Psoas muscle (tissue), 8 donors: ENCODE results near the gene NEBL. TPM values are rescaled to one million over a fixed set of nuclear protein-coding genes. Genes with fewer than 3 reads are reported as not detected.

Experiments
- ATAC-seq, 4 donors: fragments of 200-7000 bp; cut with Tn5 transposase; one replicate each; pipeline ENCODE4 v1.9.1; 2020; ENCODE audit warnings: moderate library complexity in 3 of 4, mild to moderate bottlenecking in 2 of 4
- DNase-seq, 2 donors: peaks; one replicate each; pipeline ENCODE4 v3.0.0-alpha.2; 2020
- H3K27ac ChIP-seq: fragments of 200-600 bp; one replicate; pipeline ENCODE4 v1.8.0; 2022
- H3K27me3 ChIP-seq, 3 donors: fragments of 200-600 bp in 1 of 3; one replicate each; pipeline versions ENCODE4 v1.6.1 to v1.8.0; 2013 to 2022; ENCODE audit warnings: low read length in 2 of 3, mild to moderate bottlenecking in 2 of 3, moderate library complexity in 1 of 3; ENCODE audit not compliant: insufficient read depth in 3 of 3
- H3K36me3 ChIP-seq, 2 donors: fragments of 200-600 bp in 1 of 2; one replicate each; pipeline versions ENCODE4 v1.6.1 to v1.8.0; 2013 to 2022; ENCODE audit warnings: low read depth in 1 of 2, mild to moderate bottlenecking in 1 of 2, moderate library complexity in 1 of 2; ENCODE audit not compliant: insufficient read depth in 1 of 2
- H3K4me1 ChIP-seq: fragments of 200-600 bp; one replicate; pipeline ENCODE4 v1.8.0; 2022
- H3K4me3 ChIP-seq: fragments of 200-600 bp; one replicate; pipeline ENCODE4 v1.8.0; 2022; ENCODE audit warnings: mild to moderate bottlenecking
- H3K9me3 ChIP-seq: fragments of 200-600 bp; one replicate; pipeline ENCODE4 v1.8.0; 2022
- WGBS, 3 donors: extraction: QIAGEN DNeasy Blood & Tissue Kit; methylation state at CpG; one replicate each; pipeline versions ENCODE4 v1.1.6 to v1.1.7; 2013; 5-methylcytosine and 5-hydroxymethylcytosine counted together
- intact Hi-C, 2 donors: fragments of 100-400 bp; cut with DNase I; formaldehyde crosslinking; loops; one replicate each; pipeline versions ENCODE4 v1.11.0 to v1.14.2; 2022
- polyA plus RNA-seq, 3 donors: library from polyadenylated mRNA; stranded (reverse); fragments of 200-250 nt; gene quantifications; one replicate each; pipeline ENCODE4 v1.2.3, GENCODE V29; 2013
- total RNA-seq, 4 donors: library from RNA; stranded (reverse); fragmentation: NEBNext Ultra II Directional in 2 of 4; extraction: Animal tissue kit (Norgen Biotek cat#: 25700) in 2 of 4; gene quantifications; one replicate each; pipeline versions ENCODE4 v1.2.1 to v1.2.4, GENCODE V29; 2021 to 2023
- TF ChIP-seq, protein P1 (sequence below): fragments of 200-600 bp; IDR thresholded peaks from one replicate; pipeline ENCODE4 v1.8.0; 2022; ENCODE audit warnings: antibody characterized with exemption
- donor health status: healthy with polysubstance abuse.
- donor health status: DM: no; HTN: no; CAD: no; lungs with moderate emphysema.
- donor health status: Bipolar disorder and iron deficiency.
- donor health status: healthy.
- donor health status: DM: yes; HTN: yes; CAD: no.
- donor health status: DM: no; HTN: no; CAD: no.
- donor health status: DM: no; HTN: no; CAD: no.
- donor health status: DM: yes; HTN: yes; CAD: no.

Gene NEBL
- total and polyA plus RNA-seq, 7 donors = 0.35 to 1.5 (median 0.89) TPM

DNA sequence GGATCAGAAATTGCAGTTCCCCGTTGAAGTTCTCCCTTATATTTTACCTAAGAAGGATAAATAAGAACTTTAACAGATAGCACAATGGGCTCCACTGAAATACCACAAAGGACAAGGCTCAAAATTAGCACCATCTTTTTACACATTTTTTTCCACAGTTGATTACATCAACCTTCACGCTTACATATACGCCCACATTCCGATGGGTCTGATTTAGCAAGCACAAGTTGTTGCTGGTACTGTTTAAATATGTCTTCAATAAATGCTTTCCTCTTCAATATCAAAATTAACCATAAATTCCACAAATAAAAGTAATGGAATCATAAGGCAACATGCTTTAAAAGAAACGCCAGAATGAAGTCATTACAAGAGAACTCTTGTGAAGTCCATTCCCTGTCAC lies 79.5 kb downstream of the NEBL start:
- no peak overlapping the region for H3K27ac ChIP-seq
- intact Hi-C loops = no loop called here
- H3K4me3 ChIP-seq = no peak overlapping the region
- TF ChIP-seq, protein P1, sequence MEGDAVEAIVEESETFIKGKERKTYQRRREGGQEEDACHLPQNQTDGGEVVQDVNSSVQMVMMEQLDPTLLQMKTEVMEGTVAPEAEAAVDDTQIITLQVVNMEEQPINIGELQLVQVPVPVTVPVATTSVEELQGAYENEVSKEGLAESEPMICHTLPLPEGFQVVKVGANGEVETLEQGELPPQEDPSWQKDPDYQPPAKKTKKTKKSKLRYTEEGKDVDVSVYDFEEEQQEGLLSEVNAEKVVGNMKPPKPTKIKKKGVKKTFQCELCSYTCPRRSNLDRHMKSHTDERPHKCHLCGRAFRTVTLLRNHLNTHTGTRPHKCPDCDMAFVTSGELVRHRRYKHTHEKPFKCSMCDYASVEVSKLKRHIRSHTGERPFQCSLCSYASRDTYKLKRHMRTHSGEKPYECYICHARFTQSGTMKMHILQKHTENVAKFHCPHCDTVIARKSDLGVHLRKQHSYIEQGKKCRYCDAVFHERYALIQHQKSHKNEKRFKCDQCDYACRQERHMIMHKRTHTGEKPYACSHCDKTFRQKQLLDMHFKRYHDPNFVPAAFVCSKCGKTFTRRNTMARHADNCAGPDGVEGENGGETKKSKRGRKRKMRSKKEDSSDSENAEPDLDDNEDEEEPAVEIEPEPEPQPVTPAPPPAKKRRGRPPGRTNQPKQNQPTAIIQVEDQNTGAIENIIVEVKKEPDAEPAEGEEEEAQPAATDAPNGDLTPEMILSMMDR = no peak
- 81 to 82% (median 82%) methylated on average over 5 of the region's 5 CpGs for WGBS, 3 donors
- no peaks in the 10 kb centered on the region for H3K27me3 ChIP-seq
- peaks cover 0 to 3% of the 10 kb centered on the region in 2 donors for H3K36me3 ChIP-seq
- no peak for DNase-seq
- H3K4me1 ChIP-seq = no peaks in the 10 kb centered on the region
- ATAC-seq = no peak
- H3K9me3 ChIP-seq = no peaks in the 10 kb centered on the region

DNA sequence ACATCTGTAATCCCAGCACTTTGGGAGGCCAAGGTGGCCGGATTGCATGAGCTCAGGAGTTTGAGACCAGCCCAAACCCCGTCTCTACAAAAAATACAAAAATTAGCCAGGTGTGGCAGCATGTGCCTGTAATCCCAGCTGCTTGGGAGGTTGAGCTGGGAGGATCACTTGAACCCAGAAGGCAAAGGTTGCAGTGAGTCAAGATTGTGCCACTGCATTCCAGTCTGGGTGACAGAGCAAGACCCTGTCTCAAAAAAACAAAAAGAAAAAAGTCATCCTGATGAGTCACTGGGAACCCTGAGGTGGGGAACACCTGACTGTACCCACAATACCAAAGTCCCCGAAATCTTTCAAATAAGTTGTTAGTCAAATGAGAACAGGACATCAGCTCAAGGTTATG lies 80.0 kb downstream of the NEBL start:
- DNase-seq = no peak
- H3K4me3 ChIP-seq = no peak overlapping the region
- no peak for ATAC-seq
- TF ChIP-seq, protein P1 = no peak
- no peaks in the 10 kb centered on the region for H3K4me1 ChIP-seq
- H3K27ac ChIP-seq = no peak overlapping the region
- H3K27me3 ChIP-seq = no peaks in the 10 kb centered on the region
- intact Hi-C loops = no loop called here
- no peaks in the 10 kb centered on the region for H3K9me3 ChIP-seq
- H3K36me3 ChIP-seq = peaks cover 0 to 3% of the 10 kb centered on the region in 2 donors
- whole genome bisulfite sequencing, 3 donors = 83 to 88% (median 87%) methylated on average over 3 of the region's 3 CpGs

DNA sequence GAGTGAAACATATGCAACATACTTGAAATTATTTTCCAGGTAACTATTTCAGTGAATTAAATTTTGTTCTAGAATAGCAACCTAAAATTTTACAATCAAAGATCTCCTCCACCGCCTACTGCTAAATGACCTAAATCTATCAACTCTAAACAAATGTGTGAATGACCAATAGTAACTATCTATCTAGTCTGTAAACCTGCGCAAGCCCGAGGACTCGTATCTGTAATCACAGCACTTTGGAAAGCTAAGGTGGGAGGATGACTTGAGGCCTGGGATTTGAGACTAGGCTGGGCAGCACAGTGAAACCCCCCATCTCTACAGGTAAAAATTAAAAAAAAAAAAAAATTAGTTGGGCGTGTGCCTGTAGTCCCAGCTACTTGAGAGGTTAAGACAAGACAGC lies 83.0 kb downstream of the NEBL start:
- no peak for ATAC-seq
- H3K4me3 ChIP-seq = no peak overlapping the region

DNA sequence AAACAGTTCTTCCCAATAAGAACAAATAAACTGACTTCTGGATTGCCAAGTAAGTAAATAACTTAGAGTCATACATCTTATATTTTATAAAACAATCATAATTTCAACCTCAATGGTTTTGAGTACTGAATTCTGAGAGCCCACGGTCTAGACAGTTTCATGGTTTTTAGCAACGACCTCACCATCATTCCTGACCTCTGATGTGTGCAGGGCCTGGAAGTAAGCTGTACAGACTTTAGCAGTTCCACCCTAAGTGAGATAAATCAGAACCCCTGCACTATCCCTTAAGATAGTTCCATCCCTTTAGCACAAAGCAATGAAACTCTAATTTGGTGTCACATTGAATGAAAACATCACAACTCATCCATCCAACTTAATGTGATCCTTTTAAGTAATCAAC lies 86.0 kb downstream of the NEBL start:
- ATAC-seq = no peak
- no peak overlapping the region for H3K4me3 ChIP-seq
- H3K36me3 ChIP-seq = no peaks in the 10 kb centered on the region
- intact Hi-C loops = no loop called here
- TF ChIP-seq, protein P1 = no peak
- WGBS, 3 donors = 22 to 33% (median 26%) methylated on average over 2 of the region's 2 CpGs
- no peaks in the 10 kb centered on the region for H3K4me1 ChIP-seq
- no peaks in the 10 kb centered on the region for H3K9me3 ChIP-seq
- H3K27ac ChIP-seq = no peak overlapping the region
- DNase-seq = no peak
- H3K27me3 ChIP-seq = no peaks in the 10 kb centered on the region

More for the DNA sequence above, 83.0 kb downstream of the NEBL start:
- intact Hi-C loops = no loop called here
- Histone ChIP-seq H3K4me1 (no peaks in the 10 kb centered on the region), H3K27ac (no peak overlapping the region), H3K27me3 (no peaks in the 10 kb centered on the region), H3K36me3 (no peaks in the 10 kb centered on the region), H3K9me3 (no peaks in the 10 kb centered on the region)
- TF ChIP-seq, protein P1 = no peak
- DNase-seq = no peak
- WGBS, 3 donors = 87 to 92% (median 92%) methylated on average over 5 of the region's 5 CpGs

DNA sequence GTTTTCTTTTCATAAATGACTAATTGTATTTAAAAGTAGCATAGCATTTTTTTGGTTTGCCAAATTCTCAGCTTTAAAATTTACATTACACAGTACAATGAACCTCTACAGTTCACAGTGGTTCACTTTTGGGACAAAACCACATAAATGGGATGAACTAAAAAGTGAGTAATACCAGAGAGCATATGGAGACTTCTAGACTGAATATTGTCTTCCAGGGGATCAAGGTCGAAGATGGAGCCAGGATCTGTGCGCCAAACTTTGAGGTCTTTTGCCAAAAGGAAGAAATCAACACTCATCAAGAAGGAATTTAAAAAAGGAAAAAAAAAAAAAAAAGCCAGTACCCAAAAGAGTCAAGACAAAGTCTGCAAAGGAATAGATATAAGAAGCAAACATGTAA lies 87.5 kb downstream of the NEBL start:
- ATAC-seq = no peak
- H3K4me3 ChIP-seq = no peak overlapping the region
- H3K4me1 ChIP-seq = no peaks in the 10 kb centered on the region
- TF ChIP-seq, protein P1 = no peak
- intact Hi-C loops = no loop called here
- no peak overlapping the region for H3K27ac ChIP-seq
- no peaks in the 10 kb centered on the region for H3K27me3 ChIP-seq
- H3K9me3 ChIP-seq = no peaks in the 10 kb centered on the region
- no peak for DNase-seq
- H3K36me3 ChIP-seq = no peaks in the 10 kb centered on the region
- WGBS, 3 donors = 41 to 54% (median 47%) methylated on average over 2 of the region's 2 CpGs
